ENCODE data around the gene C15orf39. TPM values are rescaled to one million over a fixed set of nuclear protein-coding genes. Genes with fewer than 3 reads are reported as not detected.

Gene C15orf39
- total and polyA plus RNA-seq, 2 of the 13 experiments (the other 11 are each of a cell fraction or from before 2014, with no cell fraction given) = 6.2 to 13.5 TPM

DNA sequence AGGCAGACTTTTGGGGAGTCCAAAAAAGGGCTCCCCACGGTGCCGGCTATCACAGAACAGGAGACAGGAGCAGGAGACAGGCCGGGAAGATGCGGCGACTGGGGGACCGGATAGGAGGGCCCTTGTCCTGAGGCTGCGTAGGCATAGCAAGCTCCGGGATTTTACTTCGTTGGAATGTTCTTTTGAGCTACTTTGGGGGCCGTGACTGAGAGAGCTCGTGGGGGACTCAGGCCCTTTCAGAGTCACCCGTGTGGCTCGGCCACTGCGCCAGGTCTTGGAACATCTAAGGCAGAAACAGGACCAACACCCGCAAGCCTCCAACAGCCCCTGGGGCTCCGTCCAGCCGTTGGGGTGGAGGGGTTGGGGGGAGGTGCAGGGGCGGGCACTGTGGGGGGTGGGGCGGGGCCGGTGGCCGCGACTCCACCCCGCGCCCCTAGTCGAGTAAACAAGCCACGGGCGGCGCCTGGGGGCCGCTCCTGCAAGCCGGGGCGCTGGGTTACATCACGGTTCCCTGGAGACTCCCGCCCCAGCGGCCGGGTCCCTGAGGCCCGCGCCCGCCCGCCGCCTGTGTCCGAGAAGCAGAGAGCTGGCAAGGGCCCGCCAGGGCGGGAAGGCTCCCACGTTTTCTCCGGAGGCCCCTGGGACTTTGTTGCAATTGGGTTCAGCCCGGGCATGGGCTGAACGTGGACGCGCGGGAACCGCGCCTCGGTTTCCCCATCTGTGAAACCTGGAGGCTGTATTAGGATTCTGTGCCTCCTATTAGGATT lies 23.3 kb upstream of the C15orf39 start (continued):
- TF ChIP-seq ZNF318 (CRISPR knock-in tag; IDR thresholded peaks at IDR 0.05) (no peak), MYC (CRISPR knock-in tag; IDR thresholded peaks at IDR 0.05; ENCODE audit: borderline replicate concordance) (peak; percentile 38; the same call in 1 of the 2 replicates), ZBTB49 (CRISPR knock-in tag; IDR thresholded peaks at IDR 0.05; ENCODE audit: borderline replicate concordance) (no peak), ZNF674 (CRISPR knock-in tag; IDR thresholded peaks at IDR 0.05; ENCODE audit: low read depth) (0 out of 2 replicates have a peak, but pooled peaks have one; percentile 33), MED1 (CRISPR knock-in tag; IDR thresholded peaks at IDR 0.05) (peak; percentile 20; the same call in 1 of the 2 replicates), ZNF263 (CRISPR knock-in tag; IDR thresholded peaks at IDR 0.05) (no peak), RARA (CRISPR knock-in tag; IDR thresholded peaks at IDR 0.05) (peak; percentile 73; the same call in 1 of the 2 replicates), ZFX (CRISPR knock-in tag; IDR thresholded peaks at IDR 0.05; ENCODE audit: low read depth) (peak; percentile 51), PHF21A (CRISPR knock-in tag; IDR thresholded peaks at IDR 0.05) (0 out of 2 replicates have a peak, but pooled peaks have one; percentile 19), HMGXB4 (CRISPR knock-in tag; IDR thresholded peaks at IDR 0.05; ENCODE audit: borderline replicate concordance in 1 of 2, low read depth in 1 of 2) (0 out of 4 replicates have a peak, but pooled peaks of 1 of the 2 experiments have one; percentile 16)
- TF ChIP-seq, protein P1, sequence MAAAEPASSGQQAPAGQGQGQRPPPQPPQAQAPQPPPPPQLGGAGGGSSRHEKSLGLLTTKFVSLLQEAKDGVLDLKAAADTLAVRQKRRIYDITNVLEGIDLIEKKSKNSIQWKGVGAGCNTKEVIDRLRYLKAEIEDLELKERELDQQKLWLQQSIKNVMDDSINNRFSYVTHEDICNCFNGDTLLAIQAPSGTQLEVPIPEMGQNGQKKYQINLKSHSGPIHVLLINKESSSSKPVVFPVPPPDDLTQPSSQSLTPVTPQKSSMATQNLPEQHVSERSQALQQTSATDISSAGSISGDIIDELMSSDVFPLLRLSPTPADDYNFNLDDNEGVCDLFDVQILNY (CRISPR knock-in tag; conservative IDR thresholded peaks at IDR 0.05) = no peak
- TF ChIP-seq, protein P2, sequence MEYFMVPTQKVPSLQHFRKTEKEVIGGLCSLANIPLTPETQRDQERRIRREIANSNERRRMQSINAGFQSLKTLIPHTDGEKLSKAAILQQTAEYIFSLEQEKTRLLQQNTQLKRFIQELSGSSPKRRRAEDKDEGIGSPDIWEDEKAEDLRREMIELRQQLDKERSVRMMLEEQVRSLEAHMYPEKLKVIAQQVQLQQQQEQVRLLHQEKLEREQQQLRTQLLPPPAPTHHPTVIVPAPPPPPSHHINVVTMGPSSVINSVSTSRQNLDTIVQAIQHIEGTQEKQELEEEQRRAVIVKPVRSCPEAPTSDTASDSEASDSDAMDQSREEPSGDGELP (IDR thresholded peaks at IDR 0.05; ENCODE audit: borderline replicate concordance, low read depth) = 0 out of 2 replicates have a peak, but pooled peaks have one; percentile 12

Data from HepG2 (cell line).